ENCODE data around the gene ZNF423. TPM values are rescaled to one million over a fixed set of nuclear protein-coding genes. Genes with fewer than 3 reads are reported as not detected.
"Not testable (repeated sequence)": the region's sequence is repeated elsewhere in the genome, so short reads cannot be mapped to it uniquely, and the experiment has no call there.

ZNF423 gene
- total RNA-seq, 4 donors from 2014 or later, result 0.72 to 5.9 (median 1.1) TPM

DNA sequence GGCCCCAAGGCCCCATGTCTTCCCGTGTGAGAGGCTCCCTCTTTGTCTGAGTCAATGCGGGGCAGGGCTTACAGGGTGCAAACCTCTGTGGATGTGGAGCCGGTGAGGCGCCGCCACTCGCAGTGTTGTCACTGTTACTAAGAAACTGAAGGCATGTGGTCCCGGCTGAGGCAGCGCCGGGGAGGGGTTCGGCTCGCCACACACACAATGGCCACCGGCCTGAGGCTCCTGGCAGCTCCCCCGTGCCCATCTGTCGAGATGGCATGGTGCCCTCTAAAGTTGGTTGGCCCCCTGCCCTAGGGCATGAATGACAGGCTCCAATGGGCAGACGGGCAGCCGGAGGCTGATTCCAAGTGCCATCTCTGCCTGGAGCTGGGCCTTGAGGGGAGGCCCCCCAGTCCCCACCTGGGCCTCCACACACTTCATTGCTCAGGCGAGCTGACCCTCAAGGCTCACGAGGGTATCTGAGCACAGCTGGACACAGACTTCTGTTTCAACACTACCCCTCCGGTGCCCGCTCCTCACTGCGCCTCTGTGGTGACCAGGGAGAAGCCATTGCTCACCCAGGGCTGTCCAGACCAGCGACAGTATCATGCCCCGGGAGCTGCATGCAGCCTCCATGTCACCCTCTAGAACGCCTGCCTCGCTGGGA is 345.1 kb downstream of the ZNF423 start:
- 84 to 100% methylated on average over 1 to 6 of the region's 25 CpGs for WGBS, 2 donors
- peaks cover 0 to 5% (median 0%) of the 10 kb centered on the region in 3 donors for H3K4me1 ChIP-seq
- DNase-seq, result no peak
- TF ChIP-seq POLR2A (IDR thresholded peaks at IDR 0.05), result no peak
- TF ChIP-seq, protein P1, sequence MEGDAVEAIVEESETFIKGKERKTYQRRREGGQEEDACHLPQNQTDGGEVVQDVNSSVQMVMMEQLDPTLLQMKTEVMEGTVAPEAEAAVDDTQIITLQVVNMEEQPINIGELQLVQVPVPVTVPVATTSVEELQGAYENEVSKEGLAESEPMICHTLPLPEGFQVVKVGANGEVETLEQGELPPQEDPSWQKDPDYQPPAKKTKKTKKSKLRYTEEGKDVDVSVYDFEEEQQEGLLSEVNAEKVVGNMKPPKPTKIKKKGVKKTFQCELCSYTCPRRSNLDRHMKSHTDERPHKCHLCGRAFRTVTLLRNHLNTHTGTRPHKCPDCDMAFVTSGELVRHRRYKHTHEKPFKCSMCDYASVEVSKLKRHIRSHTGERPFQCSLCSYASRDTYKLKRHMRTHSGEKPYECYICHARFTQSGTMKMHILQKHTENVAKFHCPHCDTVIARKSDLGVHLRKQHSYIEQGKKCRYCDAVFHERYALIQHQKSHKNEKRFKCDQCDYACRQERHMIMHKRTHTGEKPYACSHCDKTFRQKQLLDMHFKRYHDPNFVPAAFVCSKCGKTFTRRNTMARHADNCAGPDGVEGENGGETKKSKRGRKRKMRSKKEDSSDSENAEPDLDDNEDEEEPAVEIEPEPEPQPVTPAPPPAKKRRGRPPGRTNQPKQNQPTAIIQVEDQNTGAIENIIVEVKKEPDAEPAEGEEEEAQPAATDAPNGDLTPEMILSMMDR (IDR thresholded peaks at IDR 0.05), result no peak
- H3K27me3 ChIP-seq, result no peaks in the 10 kb centered on the region
- H3K27ac ChIP-seq, result no peak overlapping the region
- H3K4me3 ChIP-seq, result no peak overlapping the region
- intact Hi-C loops (cut with DNase I), result no loop called here
- no peaks in the 10 kb centered on the region for H3K36me3 ChIP-seq
- no peaks in the 10 kb centered on the region for H3K9me3 ChIP-seq

DNA sequence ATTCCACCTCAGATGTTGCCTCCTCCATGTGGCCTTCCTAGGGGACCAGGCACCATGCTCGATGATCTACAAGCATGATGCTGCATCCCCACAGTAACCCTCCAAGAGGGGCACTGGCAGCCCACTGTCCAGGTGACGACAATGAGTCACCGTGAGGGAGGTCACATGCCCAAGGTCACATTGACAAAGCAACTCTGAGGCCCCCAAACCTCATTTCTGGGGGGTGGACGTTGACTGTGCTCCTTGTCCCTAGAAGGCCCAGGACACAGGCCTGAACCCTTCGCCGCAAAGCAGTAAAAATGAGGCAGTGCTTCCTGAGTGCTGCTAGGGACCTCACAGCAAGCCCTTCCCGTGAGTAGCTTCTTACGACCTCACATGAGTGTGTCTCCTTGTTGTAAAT is 345.8 kb downstream of the ZNF423 start:
- no peak for TF ChIP-seq POLR2A (IDR thresholded peaks at IDR 0.05)
- TF ChIP-seq, protein P1 (IDR thresholded peaks at IDR 0.05), result no peak
- no peaks in the 10 kb centered on the region for H3K27me3 ChIP-seq
- H3K4me3 ChIP-seq, result no peak overlapping the region
- H3K9me3 ChIP-seq, result no peaks in the 10 kb centered on the region
- no peak for DNase-seq
- H3K36me3 ChIP-seq, result no peaks in the 10 kb centered on the region
- 85 to 92% methylated on average over 5 to 6 of the region's 8 CpGs for WGBS, 2 donors
- no peak overlapping the region for H3K27ac ChIP-seq
- intact Hi-C loops (cut with DNase I), result no loop called here
- peaks cover 0 to 5% (median 0%) of the 10 kb centered on the region in 3 donors for H3K4me1 ChIP-seq

DNA sequence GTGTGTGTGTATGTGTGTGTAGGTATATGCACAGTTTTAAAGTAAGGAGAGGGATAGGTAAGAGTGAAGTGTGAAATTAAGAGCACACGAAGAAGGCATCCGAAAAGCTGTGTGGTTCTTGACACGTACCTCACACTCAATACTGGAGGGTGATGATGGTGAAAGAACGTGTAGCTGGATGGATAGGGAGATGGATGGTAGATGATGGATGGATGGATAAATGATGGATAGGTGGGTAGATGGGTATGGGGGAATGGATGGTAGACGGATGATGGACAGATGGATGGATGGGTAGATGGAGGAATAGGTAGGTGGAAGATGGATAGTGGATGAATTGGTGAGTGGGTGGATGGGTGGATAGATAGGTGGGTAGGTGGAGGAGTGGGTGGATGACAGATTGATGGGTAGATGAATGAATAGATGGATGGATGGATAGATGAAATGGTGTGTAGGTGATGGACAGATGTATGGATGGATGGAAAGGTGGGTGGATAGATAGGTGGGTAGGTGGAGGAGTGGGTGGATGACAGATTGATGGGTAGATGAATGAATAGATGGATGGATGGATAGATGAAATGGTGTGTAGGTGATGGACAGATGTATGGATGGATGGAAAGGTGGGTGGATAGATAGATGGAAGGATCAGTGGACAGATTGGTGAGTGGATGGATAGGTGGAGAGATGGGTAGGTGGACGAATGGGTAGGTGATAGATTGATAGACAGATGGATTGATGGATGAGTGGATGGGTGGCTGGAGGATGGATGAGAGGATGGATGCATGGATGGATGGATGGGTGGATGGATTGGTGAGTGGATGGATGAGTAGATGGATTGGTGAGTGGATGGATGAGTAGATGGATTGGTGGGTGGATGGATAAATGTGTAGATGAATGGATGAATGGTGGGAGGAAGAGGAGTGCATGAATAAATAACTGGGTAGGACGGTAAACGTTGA is 349.6 kb downstream of the ZNF423 start:
- intact Hi-C loops (cut with DNase I); H3K27me3 ChIP-seq; H3K36me3 ChIP-seq; H3K27ac ChIP-seq; DNase-seq; H3K4me3 ChIP-seq; H3K9me3 ChIP-seq; H3K4me1 ChIP-seq: not testable (repeated sequence)
- 68 to 79% methylated on average over 8 of the region's 8 CpGs for WGBS, 2 donors

DNA sequence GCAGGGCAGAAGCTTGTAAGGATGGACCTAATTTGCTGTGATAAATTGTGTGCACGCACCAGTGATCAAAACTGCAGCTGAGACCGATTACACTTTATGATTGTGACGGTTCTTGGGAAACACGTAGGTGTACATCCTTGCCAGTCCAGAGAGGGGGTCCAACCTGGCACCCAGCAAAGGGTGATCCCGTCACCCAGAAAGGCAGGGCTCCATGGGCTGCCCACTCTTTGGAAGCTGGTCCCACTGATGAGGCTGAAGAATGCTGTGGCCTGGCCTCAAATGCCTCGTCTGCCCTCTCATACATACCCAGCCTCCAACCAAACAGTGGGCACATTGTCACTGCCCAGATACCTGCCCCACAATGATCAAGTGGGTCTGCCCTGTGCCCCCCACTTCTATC is 350.4 kb downstream of the ZNF423 start:
- intact Hi-C loops (cut with DNase I), result no loop called here
- no peak for TF ChIP-seq POLR2A (IDR thresholded peaks at IDR 0.05)
- TF ChIP-seq, protein P1 (IDR thresholded peaks at IDR 0.05), result no peak
- no peak overlapping the region for H3K27ac ChIP-seq
- no peaks in the 10 kb centered on the region for H3K4me1 ChIP-seq
- no peaks in the 10 kb centered on the region for H3K36me3 ChIP-seq
- H3K27me3 ChIP-seq, result no peaks in the 10 kb centered on the region
- H3K4me3 ChIP-seq, result no peak overlapping the region
- DNase-seq, result no peak
- no peaks in the 10 kb centered on the region for H3K9me3 ChIP-seq
- 58 to 100% methylated on average over 1 to 2 of the region's 6 CpGs for WGBS, 2 donors

DNA sequence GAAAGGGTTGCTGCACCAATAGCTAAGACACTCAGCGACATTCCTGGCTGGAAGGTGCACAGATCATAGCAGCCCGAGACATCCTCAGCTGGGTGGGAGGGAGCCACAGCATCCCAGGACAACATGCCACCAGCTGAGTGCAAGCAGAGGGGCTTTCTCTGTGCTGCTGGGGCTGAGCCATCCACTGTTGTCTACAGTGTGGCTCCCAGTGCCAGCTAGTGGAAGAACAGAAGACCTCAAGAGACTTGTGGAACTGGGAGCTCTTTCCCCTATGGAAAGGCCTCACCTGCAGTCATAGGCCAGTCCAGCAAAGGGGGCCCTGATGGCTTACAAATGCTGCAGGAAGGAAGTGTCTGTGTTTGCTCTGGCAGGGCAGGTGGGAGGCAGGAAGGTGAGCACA is 351.3 kb downstream of the ZNF423 start:
- H3K27ac ChIP-seq, result no peak overlapping the region
- WGBS, 2 donors, result 100% methylated on average over 2 of the region's 2 CpGs; no CpG with 5 or more reads in 1 of the 2 donors
- H3K27me3 ChIP-seq, result no peaks in the 10 kb centered on the region
- intact Hi-C loops (cut with DNase I), result no loop called here
- H3K9me3 ChIP-seq, result no peaks in the 10 kb centered on the region
- H3K4me1 ChIP-seq, result no peaks in the 10 kb centered on the region
- DNase-seq, result no peak
- no peak for TF ChIP-seq POLR2A (IDR thresholded peaks at IDR 0.05)
- TF ChIP-seq, protein P1 (IDR thresholded peaks at IDR 0.05), result no peak
- no peak overlapping the region for H3K4me3 ChIP-seq
- no peaks in the 10 kb centered on the region for H3K36me3 ChIP-seq
